ENCODE data around the gene CFAP410.

- TF ChIP-seq RAD21 (IDR thresholded peaks at IDR 0.05; ENCODE audit: low read length) (no peak), POLR2AphosphoS5 (IDR thresholded peaks at IDR 0.05; ENCODE audit: low read depth, low read length) (no peak), CTCF (IDR thresholded peaks at IDR 0.05) (no peak), RFX5 (IDR thresholded peaks at IDR 0.05; ENCODE audit: low read length) (no peak), TCF12 (IDR thresholded peaks at IDR 0.05) (no peak), EZH2phosphoT487 (IDR thresholded peaks at IDR 0.05; ENCODE audit: borderline replicate concordance, low read depth) (no peak), SIN3A (IDR thresholded peaks at IDR 0.05; ENCODE audit: borderline replicate concordance, low read depth, low read length) (no peak), GATA2 (CRISPR knock-in tag; IDR thresholded peaks at IDR 0.05) (no peak), USF1 (IDR thresholded peaks at IDR 0.05; ENCODE audit: borderline replicate concordance, low read depth) (no peak), YY1 (IDR thresholded peaks at IDR 0.05; ENCODE audit: low read depth) (no peak), SMC3 (IDR thresholded peaks at IDR 0.05; ENCODE audit: low read depth, low read length) (no peak), CHD2 (IDR thresholded peaks at IDR 0.05; ENCODE audit: low read length, partially characterized antibody) (no peak), NRF1 (IDR thresholded peaks at IDR 0.05; ENCODE audit: low read depth, low read length) (no peak), FOXJ3 (CRISPR knock-in tag; IDR thresholded peaks at IDR 0.05) (no peak)
These were observed 59.6 kb downstream of the CFAP410 start for GRCh38 chr21:44279354-44280260.
